Activated CD4-positive, alpha-beta T cell treated with anti-CD3 and anti-CD28 coated beads, Interleukin-2, Interleukin-6, amounts not matched to agents 100 ng/mL and 50 ng/mL, durations not matched to agents 16 hours and 8 hours (primary cell): ENCODE measurements around the gene MYO1F.
A peak's percentile ranks its signal among the peaks of the same experiment; 100 is the strongest.
"Not testable (repeated sequence)": the region's sequence is repeated elsewhere in the genome, so short reads cannot be mapped to it uniquely, and the experiment has no call there.

Source experiments
- DNase-seq: peaks from one replicate; pipeline ENCODE4 v3.0.0-alpha.2; 2020

The MYO1F gene

GRCh38 chr19:8514505-8515009 is 62.7 kb downstream of the MYO1F start:
- not testable (repeated sequence) for DNase-seq

GRCh38 chr19:8513687-8514504 is 63.3 kb downstream of the MYO1F start, which contains the start of gene ZNF414:
Gene ZNF414, minus strand, starts transcription at chr19:8514167. Its CDS starts 121 bp downstream, at chr19:8514046.
- DNase-seq, result peak; percentile 97

- DNase-seq, result no peak
Observed at GRCh38 chr19:8513036-8513686, 64.1 kb downstream of the MYO1F start.

- DNase-seq, result peak; percentile 52
Observed at GRCh38 chr19:8512115-8512967, 64.9 kb downstream of the MYO1F start.

GRCh38 chr19:8511573-8512101 is 65.6 kb downstream of the MYO1F start:
- no peak for DNase-seq

GRCh38 chr19:8510589-8511115 is 66.6 kb downstream of the MYO1F start:
- no peak for DNase-seq

- no peak for DNase-seq
Observed at GRCh38 chr19:8506402-8506957, 70.8 kb downstream of the MYO1F start.

GRCh38 chr19:8505680-8506401 is 71.4 kb downstream of the MYO1F start:
- DNase-seq, result peak; percentile 85

GRCh38 chr19:8504919-8505318 is 72.3 kb downstream of the MYO1F start:
- no peak for DNase-seq

GRCh38 chr19:8504171-8504570 is 73.1 kb downstream of the MYO1F start:
- DNase-seq, result no peak

GRCh38 chr19:8503510-8503909 is 73.7 kb downstream of the MYO1F start:
- no peak for DNase-seq

GRCh38 chr19:8501981-8502380 is 75.3 kb downstream of the MYO1F start:
- no peak for DNase-seq

GRCh38 chr19:8501516-8501915 is 75.7 kb downstream of the MYO1F start:
- no peak for DNase-seq

GRCh38 chr19:8500158-8500557 is 77.1 kb downstream of the MYO1F start:
- no peak for DNase-seq

GRCh38 chr19:8499048-8499833 is 78.0 kb downstream of the MYO1F start:
- no peak for DNase-seq

GRCh38 chr19:8498295-8498694 is 78.9 kb downstream of the MYO1F start:
- no peak for DNase-seq

GRCh38 chr19:8494158-8494557 is 83.1 kb downstream of the MYO1F start:
- no peak for DNase-seq

GRCh38 chr19:8491574-8491973 is 85.7 kb downstream of the MYO1F start:
- no peak for DNase-seq

GRCh38 chr19:8490873-8491272 is 86.4 kb downstream of the MYO1F start:
- DNase-seq, result no peak

GRCh38 chr19:8490395-8490760 is 86.9 kb downstream of the MYO1F start:
- no peak for DNase-seq
